Measurements from ENCODE around the gene CDC45. TPM values are rescaled to one million over a fixed set of nuclear protein-coding genes. Genes with fewer than 3 reads are reported as not detected.

Gene CDC45
- total RNA-seq, 1 donor from 2014 or later = 50.7 TPM

DNA sequence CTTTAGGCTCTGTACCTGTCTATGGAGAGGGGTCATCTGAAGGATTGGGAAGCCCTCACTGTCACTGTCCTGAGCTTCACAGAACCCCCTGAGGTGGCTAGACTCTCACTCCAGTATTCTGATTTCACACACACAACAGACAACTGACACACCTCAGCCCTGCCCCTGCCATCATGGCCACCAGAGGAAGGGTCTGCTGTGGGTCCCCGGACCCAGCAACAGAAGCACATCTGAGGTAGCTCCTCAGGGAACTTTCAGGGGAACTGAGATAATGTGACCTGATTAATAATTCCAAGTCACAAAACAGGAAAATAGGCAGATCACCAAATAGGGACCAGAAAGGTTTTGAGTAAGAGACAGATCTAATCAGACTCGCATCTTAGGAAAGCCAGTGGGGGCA is 24.7 kb upstream of the CDC45 start:
- no peaks in the 10 kb centered on the region for H3K4me1 ChIP-seq
- H3K9me3 ChIP-seq (ENCODE audit: low read depth) = no peaks in the 10 kb centered on the region
- no peaks in the 10 kb centered on the region for H3K36me3 ChIP-seq
- Mint-ChIP-seq H3K27me3 (ENCODE audit: insufficient read depth, low read depth) (peaks cover 2% of the 10 kb centered on the region), H3K4me3 (no peak overlapping the region), H3K4me1 (no peaks in the 10 kb centered on the region), H3K27ac (no peak overlapping the region), H3K36me3 (peaks cover 34% of the 10 kb centered on the region), H3K9me3 (no peaks in the 10 kb centered on the region)
- H3K4me3 ChIP-seq = no peak overlapping the region
- peaks cover 2% of the 10 kb centered on the region for H3F3A ChIP-seq (ENCODE audit: low read depth)
- DNase-seq (ENCODE audit: low spot score) = no peak
- no peaks in the 10 kb centered on the region for H4K20me1 ChIP-seq (ENCODE audit: low read depth)
- TF ChIP-seq EZH2 (IDR thresholded peaks at IDR 0.05) (no peak), EZH2phosphoT487 (IDR thresholded peaks at IDR 0.05) (no peak)
- TF ChIP-seq, protein P1, sequence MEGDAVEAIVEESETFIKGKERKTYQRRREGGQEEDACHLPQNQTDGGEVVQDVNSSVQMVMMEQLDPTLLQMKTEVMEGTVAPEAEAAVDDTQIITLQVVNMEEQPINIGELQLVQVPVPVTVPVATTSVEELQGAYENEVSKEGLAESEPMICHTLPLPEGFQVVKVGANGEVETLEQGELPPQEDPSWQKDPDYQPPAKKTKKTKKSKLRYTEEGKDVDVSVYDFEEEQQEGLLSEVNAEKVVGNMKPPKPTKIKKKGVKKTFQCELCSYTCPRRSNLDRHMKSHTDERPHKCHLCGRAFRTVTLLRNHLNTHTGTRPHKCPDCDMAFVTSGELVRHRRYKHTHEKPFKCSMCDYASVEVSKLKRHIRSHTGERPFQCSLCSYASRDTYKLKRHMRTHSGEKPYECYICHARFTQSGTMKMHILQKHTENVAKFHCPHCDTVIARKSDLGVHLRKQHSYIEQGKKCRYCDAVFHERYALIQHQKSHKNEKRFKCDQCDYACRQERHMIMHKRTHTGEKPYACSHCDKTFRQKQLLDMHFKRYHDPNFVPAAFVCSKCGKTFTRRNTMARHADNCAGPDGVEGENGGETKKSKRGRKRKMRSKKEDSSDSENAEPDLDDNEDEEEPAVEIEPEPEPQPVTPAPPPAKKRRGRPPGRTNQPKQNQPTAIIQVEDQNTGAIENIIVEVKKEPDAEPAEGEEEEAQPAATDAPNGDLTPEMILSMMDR (IDR thresholded peaks at IDR 0.05) = no peak
- H3K27me3 ChIP-seq = no peaks in the 10 kb centered on the region
- H3K27ac ChIP-seq = no peak overlapping the region
- H2AFZ ChIP-seq (replicated peaks) = no peak overlapping the region
- H3K4me2 ChIP-seq = no peak overlapping the region
- no peaks in the 10 kb centered on the region for H3K79me2 ChIP-seq (ENCODE audit: low read depth)
- H3K9ac ChIP-seq = no peak overlapping the region

DNA sequence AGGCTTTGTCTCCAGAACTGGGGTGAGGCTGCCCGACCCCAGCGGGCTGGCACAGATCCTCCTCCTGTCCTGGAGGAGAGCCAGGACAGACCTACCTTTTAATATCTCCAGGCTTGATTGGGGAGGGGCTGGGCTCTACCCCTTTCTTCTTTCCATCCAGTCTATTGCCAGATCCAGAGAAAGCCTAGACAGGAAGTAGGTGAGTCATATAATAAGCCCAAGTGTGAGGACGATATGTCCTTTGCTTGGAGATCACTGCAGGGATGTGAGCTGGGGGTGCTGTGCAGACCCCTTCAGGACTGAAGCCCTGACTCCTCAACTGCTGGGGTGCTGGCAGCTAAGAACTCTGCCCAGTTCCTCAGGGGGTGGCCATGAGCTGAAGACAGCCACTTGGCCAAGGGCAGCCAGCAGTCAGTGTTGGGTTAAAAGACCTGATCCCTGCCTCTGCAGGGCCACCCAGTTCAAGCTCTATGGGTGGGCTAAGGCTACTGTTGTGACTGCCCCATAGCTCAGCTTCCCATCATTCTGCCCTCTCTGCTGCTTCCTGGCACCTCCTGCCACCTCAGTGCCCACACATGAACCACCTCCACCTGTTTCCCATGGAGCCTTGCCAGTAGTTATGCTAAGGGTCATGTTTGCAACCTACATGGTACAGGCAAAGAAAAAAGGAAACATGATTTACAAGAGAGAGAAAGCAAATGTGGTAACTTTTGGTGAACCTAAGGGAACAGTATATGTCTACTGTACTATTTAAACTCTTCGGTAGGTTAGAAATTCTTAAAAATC is 23.9 kb upstream of the CDC45 start:
- Histone ChIP-seq H3K36me3 (no peaks in the 10 kb centered on the region), H3K9me3 (ENCODE audit: low read depth) (no peaks in the 10 kb centered on the region), H3K9ac (no peak overlapping the region), H2AFZ (replicated peaks) (no peak overlapping the region), H3K79me2 (ENCODE audit: low read depth) (no peaks in the 10 kb centered on the region), H4K20me1 (ENCODE audit: low read depth) (no peaks in the 10 kb centered on the region), H3K27ac (no peak overlapping the region), H3K4me2 (no peak overlapping the region), H3K4me1 (no peaks in the 10 kb centered on the region), H3K27me3 (no peaks in the 10 kb centered on the region), H3F3A (ENCODE audit: low read depth) (no peaks in the 10 kb centered on the region), H3K4me3 (no peak overlapping the region)
- Mint-ChIP-seq H3K4me1 (no peaks in the 10 kb centered on the region), H3K9me3 (no peaks in the 10 kb centered on the region), H3K36me3 (peaks cover 29% of the 10 kb centered on the region), H3K27ac (no peak overlapping the region), H3K4me3 (no peak overlapping the region), H3K27me3 (ENCODE audit: insufficient read depth, low read depth) (peaks cover 2% of the 10 kb centered on the region)
- DNase-seq (ENCODE audit: low spot score) = no peak
- TF ChIP-seq EZH2phosphoT487 (IDR thresholded peaks at IDR 0.05) = no peak
- TF ChIP-seq, protein P1 (IDR thresholded peaks at IDR 0.05) = no peak
- no peak for TF ChIP-seq EZH2 (IDR thresholded peaks at IDR 0.05)

DNA sequence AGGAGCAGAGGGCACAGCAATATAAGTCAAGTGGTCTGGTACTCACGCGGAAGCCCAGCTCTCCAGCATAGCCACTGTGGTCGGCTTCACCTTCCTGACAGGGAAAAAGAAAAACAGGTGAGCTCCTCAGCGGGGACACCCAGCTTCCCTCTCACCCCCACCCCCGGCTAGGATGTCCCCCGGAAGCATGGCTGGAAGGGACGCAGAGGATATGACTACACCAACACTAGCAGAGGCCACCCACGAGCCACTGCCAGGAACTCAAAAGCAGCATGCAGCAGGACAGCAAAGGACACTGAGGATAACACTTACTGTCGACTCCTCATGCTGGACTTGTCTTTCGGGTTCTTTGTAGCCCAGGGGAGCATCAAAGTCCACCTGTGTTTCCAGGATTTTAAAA is 23.2 kb upstream of the CDC45 start:
- Histone ChIP-seq H3K4me2 (no peak overlapping the region), H3K9me3 (ENCODE audit: low read depth) (no peaks in the 10 kb centered on the region), H3K4me1 (no peaks in the 10 kb centered on the region), H3K79me2 (ENCODE audit: low read depth) (no peaks in the 10 kb centered on the region), H3K4me3 (no peak overlapping the region), H3K27me3 (no peaks in the 10 kb centered on the region), H3F3A (ENCODE audit: low read depth) (no peaks in the 10 kb centered on the region), H3K9ac (no peak overlapping the region), H3K27ac (no peak overlapping the region), H2AFZ (replicated peaks) (no peak overlapping the region), H4K20me1 (ENCODE audit: low read depth) (no peaks in the 10 kb centered on the region), H3K36me3 (no peaks in the 10 kb centered on the region)
- TF ChIP-seq EZH2phosphoT487 (IDR thresholded peaks at IDR 0.05) (no peak), EZH2 (IDR thresholded peaks at IDR 0.05) (no peak)
- TF ChIP-seq, protein P1 (IDR thresholded peaks at IDR 0.05) = no peak
- Mint-ChIP-seq H3K36me3 (peaks cover 26% of the 10 kb centered on the region), H3K4me3 (no peak overlapping the region), H3K27me3 (ENCODE audit: insufficient read depth, low read depth) (peaks cover 2% of the 10 kb centered on the region), H3K27ac (no peak overlapping the region), H3K4me1 (no peaks in the 10 kb centered on the region), H3K9me3 (no peaks in the 10 kb centered on the region)
- no peak for DNase-seq (ENCODE audit: low spot score)

Data from neural progenitor cell (in vitro differentiated cells).